HepG2 (cell line): ENCODE results near the gene HMGN4. TPM values are rescaled to one million over a fixed set of nuclear protein-coding genes. Genes with fewer than 3 reads are reported as not detected.

Experiments used
- BRCA1 ChIP-seq: sonication (generic); formaldehyde crosslinking; IDR thresholded peaks from 2 replicates; pipeline ENCODE4 v1.4.0; 2020; ENCODE audit warnings: missing genetic modification reagents
- GATAD2A ChIP-seq: IDR thresholded peaks from 2 replicates; pipeline ENCODE4 v1.6.1; 2016
- HDAC6 ChIP-seq: fragments of 200-600 bp; sonication (generic); IDR thresholded peaks from 2 replicates; pipeline ENCODE4 v1.7.0; 2017; ENCODE audit warnings: mild to moderate bottlenecking, antibody characterized with exemption, low read length, low read depth
- HOXA3 ChIP-seq: sonication (generic); formaldehyde crosslinking; IDR thresholded peaks from 2 replicates; pipeline ENCODE4 v1.5.0; 2020; ENCODE audit warnings: missing genetic modification reagents
- NFE2L1 ChIP-seq: sonication (generic); formaldehyde crosslinking; IDR thresholded peaks from 2 replicates; pipeline ENCODE4 v1.4.0; 2020; ENCODE audit warnings: missing genetic modification reagents, mild to moderate bottlenecking, borderline replicate concordance
- PAX8 ChIP-seq: sonication (generic); formaldehyde crosslinking; IDR thresholded peaks from 2 replicates; pipeline ENCODE4 v1.8.0; 2022; ENCODE audit warnings: mild to moderate bottlenecking, missing genetic modification reagents, borderline replicate concordance
- SMYD3 ChIP-seq: sonication (generic); formaldehyde crosslinking; IDR thresholded peaks from 2 replicates; pipeline ENCODE4 v1.8.1; 2023; ENCODE audit warnings: mild to moderate bottlenecking, missing genetic modification reagents
- XRCC5 ChIP-seq: fragments of 200-400 bp; formaldehyde crosslinking; optimal IDR thresholded peaks from 2 replicates; pipeline ENCODE3; 2017; ENCODE audit warnings: mild to moderate bottlenecking, low read length
- ZBTB3 ChIP-seq: sonication (generic); formaldehyde crosslinking; IDR thresholded peaks from 2 replicates; pipeline ENCODE4 v1.4.0; 2020; ENCODE audit warnings: low read depth, mild to moderate bottlenecking, moderate library complexity, missing genetic modification reagents, borderline replicate concordance
- ZKSCAN1 ChIP-seq: fragments of 150-350 bp; IDR thresholded peaks from 2 replicates; pipeline ENCODE4 v1.6.1; 2014; ENCODE audit warnings: low read length
- ZNF251 ChIP-seq: sonication (generic); formaldehyde crosslinking; IDR thresholded peaks from 2 replicates; pipeline ENCODE4 v1.9.0; 2021; ENCODE audit warnings: mild to moderate bottlenecking, missing genetic modification reagents
- ZNF337 ChIP-seq: sonication (generic); formaldehyde crosslinking; IDR thresholded peaks from 2 replicates; pipeline ENCODE4 v1.5.1; 2020; ENCODE audit warnings: missing genetic modification reagents, low read depth, mild to moderate bottlenecking, borderline replicate concordance
- ZNF530 ChIP-seq: sonication (generic); formaldehyde crosslinking; IDR thresholded peaks from 2 replicates; pipeline ENCODE4 v1.5.0; 2020; ENCODE audit warnings: low read depth, mild to moderate bottlenecking, missing genetic modification reagents
- ZNF749 ChIP-seq: sonication (generic); formaldehyde crosslinking; IDR thresholded peaks from 2 replicates; pipeline ENCODE4 v1.8.0; 2022; ENCODE audit warnings: mild to moderate bottlenecking, missing genetic modification reagents, moderate library complexity, borderline replicate concordance
- polyA plus RNA-seq, 8 experiments: library from polyadenylated mRNA; depleted of rRNA in 3 of 8; stranded (reverse) in 7 of 8; unstranded in 1 of 8; fragments of >200 nt; fragmentation: Illumina TruSeq in 4 of 8; extraction: Trizol in 4 of 8; gene quantifications; 2 replicates each; pipeline versions ENCODE4 v1.2.1 to v1.2.3, GENCODE V29; 2011 to 2016; ENCODE audit warnings: low read depth in 4 of 8, missing spikeins in 1 of 8, mixed read lengths in 1 of 8; ENCODE audit not compliant: insufficient read depth in 1 of 8
- total RNA-seq, 5 experiments: library from RNA; depleted of rRNA; stranded (reverse); fragments of >200 nt; fragmentation: Illumina TruSeq; extraction: Trizol; gene quantifications; 2 replicates each; pipeline ENCODE4 v1.2.3, GENCODE V29; 2016; ENCODE audit warnings: low read depth in 1 of 5
- TF ChIP-seq, protein P1 (sequence below): sonication (generic); formaldehyde crosslinking; IDR thresholded peaks from 2 replicates; pipeline ENCODE4 v1.4.0; 2020; ENCODE audit warnings: mild to moderate bottlenecking, low read depth, missing genetic modification reagents
- TF ChIP-seq, protein P2 (sequence below): sonication (generic); formaldehyde crosslinking; IDR thresholded peaks from 2 replicates; pipeline ENCODE4 v1.4.0; 2020; ENCODE audit warnings: missing genetic modification reagents, mild to moderate bottlenecking, borderline replicate concordance
- TF ChIP-seq, protein P3 (sequence below): sonication (generic); formaldehyde crosslinking; IDR thresholded peaks from 2 replicates; pipeline ENCODE4 v1.4.0; 2020; ENCODE audit warnings: missing genetic modification reagents
- TF ChIP-seq, protein P4 (sequence below): sonication (generic); formaldehyde crosslinking; conservative IDR thresholded peaks from 2 replicates; pipeline ENCODE4 v1.4.0; 2020; ENCODE audit warnings: mild to moderate bottlenecking, missing genetic modification reagents, moderate library complexity

HMGN4 gene
- total and polyA plus RNA-seq, 2 of the 13 experiments (the other 11 are each of a cell fraction or from before 2014, with no cell fraction given): 39.9 to 52.1 TPM

DNA sequence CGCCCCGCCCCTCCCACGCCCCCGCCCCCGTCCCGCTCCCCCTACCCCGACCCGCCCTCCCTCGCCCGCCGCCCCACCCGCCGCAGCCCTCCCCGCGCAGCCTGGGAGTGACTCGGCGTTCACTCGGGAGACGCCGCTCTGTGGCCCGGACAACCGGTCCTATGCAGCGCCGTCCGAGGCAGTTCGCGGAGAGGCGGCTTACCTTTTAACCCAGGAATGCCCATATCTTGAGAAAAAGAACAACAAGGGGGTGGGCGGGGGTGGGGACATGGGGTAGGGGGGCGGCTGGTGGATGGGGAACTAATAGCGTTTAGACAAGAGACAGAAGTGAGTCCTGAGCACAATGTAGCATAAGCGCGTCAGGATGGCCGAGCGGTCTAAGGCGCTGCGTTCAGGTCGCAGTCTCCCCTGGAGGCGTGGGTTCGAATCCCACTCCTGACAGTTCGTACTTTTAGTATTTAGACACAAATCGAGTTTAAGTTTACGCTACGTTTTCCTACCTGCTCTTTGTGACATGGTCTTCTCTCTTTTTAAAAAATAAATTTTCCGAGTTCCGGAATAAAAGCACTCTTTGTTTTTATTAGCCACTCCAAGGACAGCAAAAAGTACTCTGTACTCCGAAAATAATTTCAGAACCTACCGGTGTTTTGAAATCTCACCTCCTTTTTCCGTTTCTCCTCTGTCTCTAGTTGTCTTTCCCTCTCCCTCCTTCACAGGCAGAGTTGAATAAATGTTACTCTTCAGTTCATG lies 17.1 kb upstream of the HMGN4 start (continued):
- 0 out of 2 replicates have a peak, but pooled peaks have one; percentile 9 for TF ChIP-seq ZNF749 (CRISPR knock-in tag)
- peak; percentile 76 for TF ChIP-seq GATAD2A (CRISPR knock-in tag)
- 0 out of 2 replicates have a peak, but pooled peaks have one; percentile 55 for TF ChIP-seq BRCA1
- TF ChIP-seq NFE2L1 (CRISPR knock-in tag): no peak
- TF ChIP-seq ZBTB3 (CRISPR knock-in tag): no peak
- TF ChIP-seq, protein P1, sequence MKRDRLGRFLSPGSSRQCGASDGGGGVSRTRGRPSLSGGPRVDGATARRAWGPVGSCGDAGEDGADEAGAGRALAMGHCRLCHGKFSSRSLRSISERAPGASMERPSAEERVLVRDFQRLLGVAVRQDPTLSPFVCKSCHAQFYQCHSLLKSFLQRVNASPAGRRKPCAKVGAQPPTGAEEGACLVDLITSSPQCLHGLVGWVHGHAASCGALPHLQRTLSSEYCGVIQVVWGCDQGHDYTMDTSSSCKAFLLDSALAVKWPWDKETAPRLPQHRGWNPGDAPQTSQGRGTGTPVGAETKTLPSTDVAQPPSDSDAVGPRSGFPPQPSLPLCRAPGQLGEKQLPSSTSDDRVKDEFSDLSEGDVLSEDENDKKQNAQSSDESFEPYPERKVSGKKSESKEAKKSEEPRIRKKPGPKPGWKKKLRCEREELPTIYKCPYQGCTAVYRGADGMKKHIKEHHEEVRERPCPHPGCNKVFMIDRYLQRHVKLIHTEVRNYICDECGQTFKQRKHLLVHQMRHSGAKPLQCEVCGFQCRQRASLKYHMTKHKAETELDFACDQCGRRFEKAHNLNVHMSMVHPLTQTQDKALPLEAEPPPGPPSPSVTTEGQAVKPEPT (CRISPR knock-in tag): no peak
- TF ChIP-seq ZNF251 (CRISPR knock-in tag): no peak
- no peak for TF ChIP-seq HDAC6
- no peak for TF ChIP-seq SMYD3 (CRISPR knock-in tag)
- TF ChIP-seq, protein P2, sequence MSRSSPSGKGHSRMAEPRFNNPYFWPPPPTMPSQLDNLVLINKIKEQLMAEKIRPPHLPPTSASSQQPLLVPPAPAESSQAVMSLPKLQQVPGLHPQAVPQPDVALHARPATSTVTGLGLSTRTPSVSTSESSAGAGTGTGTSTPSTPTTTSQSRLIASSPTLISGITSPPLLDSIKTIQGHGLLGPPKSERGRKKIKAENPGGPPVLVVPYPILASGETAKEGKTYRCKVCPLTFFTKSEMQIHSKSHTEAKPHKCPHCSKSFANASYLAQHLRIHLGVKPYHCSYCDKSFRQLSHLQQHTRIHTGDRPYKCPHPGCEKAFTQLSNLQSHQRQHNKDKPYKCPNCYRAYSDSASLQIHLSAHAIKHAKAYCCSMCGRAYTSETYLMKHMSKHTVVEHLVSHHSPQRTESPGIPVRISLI (CRISPR knock-in tag): no peak
- no peak for TF ChIP-seq ZNF337 (CRISPR knock-in tag)
- no peak for TF ChIP-seq PAX8 (CRISPR knock-in tag)
- TF ChIP-seq ZKSCAN1: 0 out of 2 replicates have a peak, but pooled peaks have one; percentile 46
- TF ChIP-seq XRCC5: no peak
- TF ChIP-seq HOXA3 (CRISPR knock-in tag): peak; percentile 52; the same call in 1 of the 2 replicates
- no peak for TF ChIP-seq ZNF530
- TF ChIP-seq, protein P3, sequence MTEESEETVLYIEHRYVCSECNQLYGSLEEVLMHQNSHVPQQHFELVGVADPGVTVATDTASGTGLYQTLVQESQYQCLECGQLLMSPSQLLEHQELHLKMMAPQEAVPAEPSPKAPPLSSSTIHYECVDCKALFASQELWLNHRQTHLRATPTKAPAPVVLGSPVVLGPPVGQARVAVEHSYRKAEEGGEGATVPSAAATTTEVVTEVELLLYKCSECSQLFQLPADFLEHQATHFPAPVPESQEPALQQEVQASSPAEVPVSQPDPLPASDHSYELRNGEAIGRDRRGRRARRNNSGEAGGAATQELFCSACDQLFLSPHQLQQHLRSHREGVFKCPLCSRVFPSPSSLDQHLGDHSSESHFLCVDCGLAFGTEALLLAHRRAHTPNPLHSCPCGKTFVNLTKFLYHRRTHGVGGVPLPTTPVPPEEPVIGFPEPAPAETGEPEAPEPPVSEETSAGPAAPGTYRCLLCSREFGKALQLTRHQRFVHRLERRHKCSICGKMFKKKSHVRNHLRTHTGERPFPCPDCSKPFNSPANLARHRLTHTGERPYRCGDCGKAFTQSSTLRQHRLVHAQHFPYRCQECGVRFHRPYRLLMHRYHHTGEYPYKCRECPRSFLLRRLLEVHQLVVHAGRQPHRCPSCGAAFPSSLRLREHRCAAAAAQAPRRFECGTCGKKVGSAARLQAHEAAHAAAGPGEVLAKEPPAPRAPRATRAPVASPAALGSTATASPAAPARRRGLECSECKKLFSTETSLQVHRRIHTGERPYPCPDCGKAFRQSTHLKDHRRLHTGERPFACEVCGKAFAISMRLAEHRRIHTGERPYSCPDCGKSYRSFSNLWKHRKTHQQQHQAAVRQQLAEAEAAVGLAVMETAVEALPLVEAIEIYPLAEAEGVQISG: peak; percentile 37; the same call in 1 of the 2 replicates
- TF ChIP-seq, protein P4, sequence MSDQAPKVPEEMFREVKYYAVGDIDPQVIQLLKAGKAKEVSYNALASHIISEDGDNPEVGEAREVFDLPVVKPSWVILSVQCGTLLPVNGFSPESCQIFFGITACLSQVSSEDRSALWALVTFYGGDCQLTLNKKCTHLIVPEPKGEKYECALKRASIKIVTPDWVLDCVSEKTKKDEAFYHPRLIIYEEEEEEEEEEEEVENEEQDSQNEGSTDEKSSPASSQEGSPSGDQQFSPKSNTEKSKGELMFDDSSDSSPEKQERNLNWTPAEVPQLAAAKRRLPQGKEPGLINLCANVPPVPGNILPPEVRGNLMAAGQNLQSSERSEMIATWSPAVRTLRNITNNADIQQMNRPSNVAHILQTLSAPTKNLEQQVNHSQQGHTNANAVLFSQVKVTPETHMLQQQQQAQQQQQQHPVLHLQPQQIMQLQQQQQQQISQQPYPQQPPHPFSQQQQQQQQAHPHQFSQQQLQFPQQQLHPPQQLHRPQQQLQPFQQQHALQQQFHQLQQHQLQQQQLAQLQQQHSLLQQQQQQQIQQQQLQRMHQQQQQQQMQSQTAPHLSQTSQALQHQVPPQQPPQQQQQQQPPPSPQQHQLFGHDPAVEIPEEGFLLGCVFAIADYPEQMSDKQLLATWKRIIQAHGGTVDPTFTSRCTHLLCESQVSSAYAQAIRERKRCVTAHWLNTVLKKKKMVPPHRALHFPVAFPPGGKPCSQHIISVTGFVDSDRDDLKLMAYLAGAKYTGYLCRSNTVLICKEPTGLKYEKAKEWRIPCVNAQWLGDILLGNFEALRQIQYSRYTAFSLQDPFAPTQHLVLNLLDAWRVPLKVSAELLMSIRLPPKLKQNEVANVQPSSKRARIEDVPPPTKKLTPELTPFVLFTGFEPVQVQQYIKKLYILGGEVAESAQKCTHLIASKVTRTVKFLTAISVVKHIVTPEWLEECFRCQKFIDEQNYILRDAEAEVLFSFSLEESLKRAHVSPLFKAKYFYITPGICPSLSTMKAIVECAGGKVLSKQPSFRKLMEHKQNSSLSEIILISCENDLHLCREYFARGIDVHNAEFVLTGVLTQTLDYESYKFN: no peak
